CD4-positive, alpha-beta T cell treated with Interleukin-15 for 4 hours (primary cell): ENCODE measurements around the gene GIPR.
"Not testable (repeated sequence)": the region's sequence is repeated elsewhere in the genome, so short reads cannot be mapped to it uniquely, and the experiment has no call there.

Experiments
- DNase-seq: peaks from one replicate; pipeline ENCODE4 v3.0.0-alpha.2; 2020; ENCODE audit warnings: low spot score

Gene GIPR, protein sequence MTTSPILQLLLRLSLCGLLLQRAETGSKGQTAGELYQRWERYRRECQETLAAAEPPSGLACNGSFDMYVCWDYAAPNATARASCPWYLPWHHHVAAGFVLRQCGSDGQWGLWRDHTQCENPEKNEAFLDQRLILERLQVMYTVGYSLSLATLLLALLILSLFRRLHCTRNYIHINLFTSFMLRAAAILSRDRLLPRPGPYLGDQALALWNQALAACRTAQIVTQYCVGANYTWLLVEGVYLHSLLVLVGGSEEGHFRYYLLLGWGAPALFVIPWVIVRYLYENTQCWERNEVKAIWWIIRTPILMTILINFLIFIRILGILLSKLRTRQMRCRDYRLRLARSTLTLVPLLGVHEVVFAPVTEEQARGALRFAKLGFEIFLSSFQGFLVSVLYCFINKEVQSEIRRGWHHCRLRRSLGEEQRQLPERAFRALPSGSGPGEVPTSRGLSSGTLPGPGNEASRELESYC

GRCh38 chr19:45667620-45668341, at the start of gene GIPR:
GIPR (plus strand) TSS chr19:45668221; CDS start chr19:45669521, 1,300 bp downstream.
- peak; percentile 73 for DNase-seq

DNA sequence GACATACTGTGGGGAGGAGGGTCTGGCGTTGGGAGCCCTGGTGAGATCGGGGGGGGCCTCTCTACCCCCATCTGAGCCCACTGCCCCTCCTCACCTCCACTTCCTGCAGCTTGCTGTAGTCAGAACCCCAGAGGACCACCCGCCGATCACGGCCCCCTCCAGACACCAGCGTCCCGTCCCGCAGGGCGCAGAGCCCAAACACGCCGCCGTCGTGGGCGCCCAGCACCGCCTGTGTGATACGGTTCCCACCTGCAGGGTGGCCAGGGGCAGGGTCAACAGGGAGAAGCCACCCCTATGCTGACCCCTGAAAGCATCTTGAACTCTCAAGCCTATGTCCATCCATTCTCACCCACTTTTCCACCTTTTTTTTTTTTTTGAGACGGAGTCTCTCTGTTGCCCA, 46.6 kb upstream of the GIPR start:
- no peak for DNase-seq

GRCh38 chr19:45621976-45622503, 46.0 kb upstream of the GIPR start:
- DNase-seq = no peak

DNA sequence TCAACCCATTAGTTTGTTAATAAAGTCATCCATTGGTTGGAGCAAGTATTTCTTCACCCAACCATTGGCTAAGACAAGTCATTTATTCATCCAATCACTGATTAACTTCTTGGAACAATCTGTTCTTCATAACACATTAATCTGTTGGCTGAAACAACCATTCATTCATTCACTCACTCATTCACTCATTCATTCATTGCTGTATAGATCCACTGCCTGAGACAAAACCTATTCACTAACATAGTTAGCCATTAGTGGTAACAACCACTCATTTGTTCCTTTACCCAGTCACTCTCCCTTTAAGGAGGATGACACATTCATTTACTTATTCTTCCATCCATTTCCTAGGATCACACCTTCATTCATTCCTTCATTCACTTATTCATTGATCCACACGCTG, 44.0 kb upstream of the GIPR start:
- no peak for DNase-seq

- not testable (repeated sequence) for DNase-seq
These were observed 39.8 kb upstream of the GIPR start for GRCh38 chr19:45628219-45628618.

GRCh38 chr19:45629704-45630103, 38.3 kb upstream of the GIPR start:
- DNase-seq = no peak

- DNase-seq = no peak
These were observed 37.6 kb upstream of the GIPR start for GRCh38 chr19:45630463-45630862.

GRCh38 chr19:45632468-45633196, 35.4 kb upstream of the GIPR start:
- DNase-seq = peak; percentile 25

GRCh38 chr19:45636275-45636674, 31.7 kb upstream of the GIPR start:
- no peak for DNase-seq

GRCh38 chr19:45636902-45637301, 31.1 kb upstream of the GIPR start:
- no peak for DNase-seq

DNA sequence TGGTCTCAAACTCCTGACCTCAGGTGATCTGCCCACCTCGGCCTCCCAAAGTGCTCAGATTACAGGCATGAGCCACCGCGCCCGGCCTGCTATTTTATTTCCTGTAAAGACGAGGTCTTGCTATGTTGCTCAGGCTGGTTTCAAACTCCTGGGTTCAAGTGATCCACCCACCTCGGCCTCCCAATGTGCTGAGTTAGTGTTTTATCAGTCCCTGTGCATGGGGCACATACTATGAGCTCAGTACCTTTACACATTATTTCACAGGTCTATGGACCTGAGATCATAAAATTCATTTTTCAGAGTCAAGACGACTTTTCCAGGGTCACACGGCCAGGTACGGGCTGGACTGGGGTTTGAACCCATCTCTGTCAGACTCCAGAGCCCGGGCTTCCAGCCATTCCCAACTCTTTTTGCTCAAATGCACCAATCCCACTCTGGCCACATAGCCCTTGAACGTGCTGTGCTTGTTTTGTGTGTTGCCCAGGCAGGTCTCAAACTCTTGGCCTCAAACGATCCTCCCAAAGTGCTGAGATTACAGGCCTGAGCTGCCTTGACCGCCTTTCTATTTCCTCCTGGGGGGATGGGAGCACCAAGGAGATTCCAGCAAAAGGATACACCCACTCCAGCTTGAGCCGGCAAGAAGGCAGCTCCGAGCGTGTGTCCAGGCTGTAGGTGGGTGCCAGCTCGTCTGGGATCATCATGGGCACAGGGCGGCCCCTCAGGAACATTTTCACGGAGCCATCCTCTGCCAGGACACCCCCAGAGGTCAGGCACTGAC, 29.9 kb upstream of the GIPR start:
- DNase-seq = no peak

GRCh38 chr19:45638930-45639729, 28.9 kb upstream of the GIPR start, which contains the start of gene EML2:
EML2 (minus strand) TSS chr19:45639397; CDS start chr19:45639376, 21 bp downstream.
- DNase-seq = peak; percentile 51

GRCh38 chr19:45640849-45641273, 27.2 kb upstream of the GIPR start:
- peak; percentile 10 for DNase-seq

DNA sequence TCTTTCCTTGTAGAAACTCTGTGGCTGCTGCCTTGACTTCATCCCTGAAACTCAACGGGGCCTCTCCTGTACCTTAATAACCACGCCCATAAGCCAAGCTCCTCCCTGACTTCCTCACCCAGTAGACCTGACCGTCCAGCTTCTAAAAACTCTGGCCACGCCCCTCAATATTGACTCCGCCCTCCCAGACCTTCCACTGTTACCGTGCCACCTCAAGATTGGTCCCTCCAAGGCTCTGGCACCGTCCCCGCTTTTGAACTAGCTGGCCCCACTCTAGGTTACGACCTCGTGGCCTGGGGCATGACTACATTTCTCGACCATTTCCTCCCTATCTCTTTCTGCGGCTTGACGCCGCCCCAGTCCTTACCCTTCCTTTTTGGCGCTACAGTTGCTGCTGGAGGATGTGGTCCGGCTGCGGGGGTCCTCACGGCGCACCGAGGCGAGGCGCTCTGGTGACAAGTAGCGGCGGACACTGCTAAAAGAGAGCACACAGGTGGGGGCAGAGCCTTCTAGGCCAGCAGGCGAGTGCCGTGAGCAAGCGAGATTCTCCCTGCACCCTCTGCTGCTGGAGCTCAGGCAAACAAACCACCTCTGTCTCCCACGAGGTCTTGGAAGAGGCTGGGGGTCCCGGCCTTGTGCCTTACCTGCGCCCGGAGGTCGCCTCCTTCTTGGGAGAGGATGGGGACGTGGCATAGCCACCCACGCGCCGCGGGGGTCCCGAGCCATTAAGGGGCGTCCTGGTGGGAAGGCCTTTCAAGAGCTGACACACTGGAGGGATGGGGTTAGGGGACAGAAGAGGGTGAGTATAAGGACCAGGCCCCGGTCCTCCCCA, 26.5 kb upstream of the GIPR start:
- DNase-seq = peak; percentile 77

GRCh38 chr19:45643024-45643926, 24.7 kb upstream of the GIPR start:
- peak; percentile 91 for DNase-seq

- no peak for DNase-seq
These were observed 23.9 kb upstream of the GIPR start for GRCh38 chr19:45643927-45644771.

DNA sequence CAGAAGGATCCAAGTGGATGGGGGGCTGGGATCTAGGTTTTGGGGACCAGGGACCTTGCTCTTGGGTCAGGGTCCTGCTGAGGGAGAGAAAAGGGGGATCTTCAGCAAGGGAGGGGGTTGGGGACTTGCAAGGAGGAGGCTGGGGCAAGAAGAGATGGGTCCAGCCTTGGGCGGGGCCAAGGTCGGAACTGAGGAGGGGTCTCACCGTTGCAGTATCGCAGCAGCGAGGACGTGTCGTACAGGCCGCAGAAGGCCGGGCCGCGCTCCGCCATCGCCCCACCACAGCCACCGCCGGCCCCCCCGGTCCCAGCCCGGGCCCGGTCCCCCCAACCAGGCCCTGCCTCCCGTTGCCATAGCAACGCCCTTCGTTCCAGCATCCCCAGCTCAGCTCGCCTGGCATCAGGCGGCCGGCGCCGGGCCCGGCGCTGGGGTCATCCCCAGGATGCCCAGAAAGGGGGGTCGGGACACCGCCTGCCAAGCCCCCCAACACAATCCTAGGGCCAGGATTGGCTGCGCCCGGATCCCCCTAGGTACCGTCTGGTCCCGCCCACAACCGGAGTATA, 22.9 kb upstream of the GIPR start:
- DNase-seq = no peak
